PC-3 (cell line): ENCODE data around the gene SCPEP1. TPM values are rescaled to one million over a fixed set of nuclear protein-coding genes. Genes with fewer than 3 reads are reported as not detected.

Source experiments
- ATAC-seq: fragments of 200-7000 bp; cut with Tn5 transposase; 2 replicates; pipeline ENCODE4 v1.9.1; 2020; ENCODE audit warnings: mild to moderate bottlenecking, moderate library complexity
- BruUV-seq: library from RNA; stranded (reverse); fragments of 400-500 nt; replicated peaks from 2 replicates; lab custom pipeline; 2021; lab: Mats Ljungman, UMichigan
- CTCF ChIA-PET: fragments of 300-600 bp; sonication (Branson Sonifier 250); formaldehyde crosslinking; loops from one replicate; lab custom pipeline; 2022; ENCODE audit warnings: antibody characterized with exemption; lab: Charles Lee
- POLR2A ChIA-PET: fragments of 300-600 bp; sonication (Branson Sonifier 250); formaldehyde crosslinking; loops from one replicate; lab custom pipeline; 2022; ENCODE audit warnings: antibody characterized with exemption; ENCODE audit not compliant: unreplicated experiment; lab: Charles Lee
- DNase-seq: peaks from one replicate; pipeline ENCODE4 v3.0.0-alpha.2; 2015
- H2AFZ ChIP-seq: fragments of 300-600 bp; sonication (generic); 2 replicates; pipeline ENCODE4 v1.6.0; 2016; ENCODE audit warnings: antibody characterized with exemption, low read length
- H3F3A ChIP-seq: fragments of 300-600 bp; sonication (generic); one replicate; pipeline ENCODE4 v1.6.0; 2017; ENCODE audit warnings: antibody characterized with exemption, low read length, control low read depth, mild to moderate bottlenecking; ENCODE audit not compliant: unreplicated experiment
- H3K27ac ChIP-seq: fragments of 300-600 bp; sonication (generic); 2 replicates; pipeline ENCODE4 v1.5.1; 2016; ENCODE audit warnings: mild to moderate bottlenecking, low read length
- H3K27me3 ChIP-seq: fragments of 300-600 bp; sonication (generic); 2 replicates; pipeline ENCODE4 v1.6.1; 2016; ENCODE audit warnings: low read length, mixed read lengths
- H3K36me3 ChIP-seq: fragments of 300-600 bp; sonication (generic); 2 replicates; pipeline ENCODE4 v1.6.1; 2016; ENCODE audit warnings: low read depth, mixed run types, low read length, mixed read lengths
- H3K4me1 ChIP-seq: fragments of 300-600 bp; sonication (generic); 2 replicates; pipeline ENCODE4 v1.5.1; 2016; ENCODE audit warnings: low read length; ENCODE audit not compliant: insufficient read depth
- H3K4me2 ChIP-seq: fragments of 300-600 bp; sonication (generic); 2 replicates; pipeline ENCODE4 v1.6.0; 2016; ENCODE audit warnings: low read length
- H3K4me3 ChIP-seq: fragments of 300-600 bp; sonication (generic); 2 replicates; pipeline ENCODE4 v1.5.1; 2016; ENCODE audit warnings: mild to moderate bottlenecking, low read length, mixed read lengths
- H3K79me2 ChIP-seq: fragments of 300-600 bp; sonication (generic); 2 replicates; pipeline ENCODE4 v1.6.1; 2017; ENCODE audit warnings: low read length, mixed read lengths
- H3K9ac ChIP-seq: fragments of 300-600 bp; sonication (generic); 2 replicates; pipeline ENCODE4 v1.6.0; 2016; ENCODE audit warnings: mild to moderate bottlenecking, low read length
- H3K9me2 ChIP-seq: fragments of 300-600 bp; sonication (generic); replicated peaks from 2 replicates; pipeline ENCODE4 v1.6.1; 2016; ENCODE audit warnings: mixed run types, low read length, mixed read lengths
- H3K9me3 ChIP-seq: fragments of 300-600 bp; sonication (generic); 2 replicates; pipeline ENCODE4 v1.6.1; 2016; ENCODE audit warnings: low read length, mixed read lengths
- H4K20me1 ChIP-seq: fragments of 300-600 bp; sonication (generic); 2 replicates; pipeline ENCODE4 v1.6.1; 2016; ENCODE audit warnings: low read length, mixed read lengths
- CTCF ChIP-seq: fragments of 300-600 bp; sonication (generic); conservative IDR thresholded peaks from 2 replicates; pipeline ENCODE4 v1.5.1; 2017; ENCODE audit warnings: antibody characterized with exemption, low read depth, mild to moderate bottlenecking, low read length
- EZH2 ChIP-seq: fragments of 300-600 bp; sonication (generic); IDR thresholded peaks from one replicate; pipeline ENCODE4 v1.6.1; 2017; ENCODE audit warnings: antibody characterized with exemption, mild to moderate bottlenecking, low read length; ENCODE audit not compliant: unreplicated experiment
- EZH2phosphoT487 ChIP-seq: fragments of 300-600 bp; sonication (generic); IDR thresholded peaks from 2 replicates; pipeline ENCODE4 v1.6.1; 2018; ENCODE audit warnings: mild to moderate bottlenecking, antibody characterized with exemption, low read length, borderline replicate concordance
- intact Hi-C: fragments of 100-400 bp; cut with micrococcal nuclease; formaldehyde crosslinking; loops from 2 replicates; pipeline ENCODE4 v1.9.0; 2023
- total RNA-seq: library from RNA; depleted of rRNA; stranded (reverse); fragments of >200 nt; gene quantifications from 2 replicates; pipeline ENCODE4 v1.2.3, GENCODE V29; 2014

SCPEP1 gene
- total RNA-seq, 1 experiment from 2014 or later, result 73.3 TPM

GRCh38 chr17:57017625-57018024, 39.7 kb downstream of the SCPEP1 start:
- no peaks in the 10 kb centered on the region for H3K36me3 ChIP-seq
- H4K20me1 ChIP-seq, result no peaks in the 10 kb centered on the region
- no peak overlapping the region for H3K4me3 ChIP-seq
- TF ChIP-seq EZH2phosphoT487, result no peak
- no peak for TF ChIP-seq EZH2
- no peak for TF ChIP-seq CTCF
- POLR2A ChIA-PET, result no interaction called here
- no peaks in the 10 kb centered on the region for H3F3A ChIP-seq
- CTCF ChIA-PET, result no interaction called here
- intact Hi-C loops, result loop anchor here (2.0 kb wide), 1 partner anchor 67 kb away; the partner anchor contains the start of gene AKAP1
- no peak overlapping the region for H2AFZ ChIP-seq
- H3K9ac ChIP-seq, result no peak overlapping the region
- H3K27me3 ChIP-seq, result no peaks in the 10 kb centered on the region
- H3K4me2 ChIP-seq, result no peak overlapping the region
- H3K9me3 ChIP-seq, result no peaks in the 10 kb centered on the region
- peak overlapping the region; percentile 55 for H3K27ac ChIP-seq
- BruUV-seq, result no TSS peak
- no peaks in the 10 kb centered on the region for H3K79me2 ChIP-seq
- ATAC-seq (no peak), DNase-seq (no peak)
- no peaks in the 10 kb centered on the region for H3K9me2 ChIP-seq
- H3K4me1 ChIP-seq, result peaks cover 32% of the 10 kb centered on the region

- no TSS peak for BruUV-seq
- no peak for DNase-seq
- H3K4me1 ChIP-seq, result peaks cover 32% of the 10 kb centered on the region
- H3K9me3 ChIP-seq, result peaks cover 6% of the 10 kb centered on the region; the same call in 1 of the 2 replicates
- no peaks in the 10 kb centered on the region for H3K27me3 ChIP-seq
- H3K9me2 ChIP-seq, result no peaks in the 10 kb centered on the region
- ATAC-seq, result no peak
- H3F3A ChIP-seq, result no peaks in the 10 kb centered on the region
- intact Hi-C loops, result no loop called here
- H2AFZ ChIP-seq, result no peak overlapping the region
- no peak overlapping the region for H3K9ac ChIP-seq
- no peaks in the 10 kb centered on the region for H3K79me2 ChIP-seq
- POLR2A ChIA-PET, result interaction anchor here (0.6 kb wide), 1 partner anchor 201 kb away, joined by 3 read pairs; no protein-coding TSS in a partner anchor
- TF ChIP-seq EZH2phosphoT487 (no peak), EZH2 (no peak), CTCF (no peak)
- H3K36me3 ChIP-seq, result no peaks in the 10 kb centered on the region
- H3K4me3 ChIP-seq, result no peak overlapping the region
- no peak overlapping the region for H3K27ac ChIP-seq
- H4K20me1 ChIP-seq, result no peaks in the 10 kb centered on the region
- H3K4me2 ChIP-seq, result no peak overlapping the region
- CTCF ChIA-PET, result interaction anchor here (0.7 kb wide), 1 partner anchor 138 kb away, joined by 14 read pairs; no protein-coding TSS in a partner anchor
Observed at GRCh38 chr17:57020208-57020607, 42.3 kb downstream of the SCPEP1 start.

- intact Hi-C loops, result loop anchor here (1.0 kb wide), 1 partner anchor 33 kb away; no protein-coding TSS in a partner anchor
- peak; percentile 96 for DNase-seq
- TF ChIP-seq EZH2phosphoT487 (no peak), EZH2 (no peak), CTCF (no peak)
- no TSS peak for BruUV-seq
- no peaks in the 10 kb centered on the region for H4K20me1 ChIP-seq
- no peaks in the 10 kb centered on the region for H3F3A ChIP-seq
- H3K9me2 ChIP-seq, result no peaks in the 10 kb centered on the region
- H3K27me3 ChIP-seq, result no peaks in the 10 kb centered on the region
- 0 out of 2 replicates have a peak, but pooled peaks cover 3% of the 10 kb centered on the region for H3K36me3 ChIP-seq
- H3K79me2 ChIP-seq, result no peaks in the 10 kb centered on the region
- H3K27ac ChIP-seq, result peak overlapping the region; percentile 42
- ChIA-PET CTCF (interaction anchor here (0.6 to 1.3 kb wide), 4 partner anchors 11 to 139 kb away, joined by 3 to 14 read pairs (median 6); no protein-coding TSS in a partner anchor), POLR2A (interaction anchor here (0.6 kb wide), 1 partner anchor 127 kb away, joined by 6 read pairs; no protein-coding TSS in a partner anchor)
- H3K9me3 ChIP-seq, result peaks cover 10% of the 10 kb centered on the region
- no peak overlapping the region for H3K4me3 ChIP-seq
- peaks cover 25% of the 10 kb centered on the region for H3K4me1 ChIP-seq
- 0 out of 2 replicates have a peak overlapping the region, but pooled peaks have one; percentile 35 for H2AFZ ChIP-seq
- H3K9ac ChIP-seq, result no peak overlapping the region
- ATAC-seq, result peak; percentile 81
- peak overlapping the region; percentile 30; the same call in 1 of the 2 replicates for H3K4me2 ChIP-seq
Observed at GRCh38 chr17:57021226-57021940, 43.5 kb downstream of the SCPEP1 start.
